Measurements from ENCODE around the gene RNF43.

Gene RNF43

DNA sequence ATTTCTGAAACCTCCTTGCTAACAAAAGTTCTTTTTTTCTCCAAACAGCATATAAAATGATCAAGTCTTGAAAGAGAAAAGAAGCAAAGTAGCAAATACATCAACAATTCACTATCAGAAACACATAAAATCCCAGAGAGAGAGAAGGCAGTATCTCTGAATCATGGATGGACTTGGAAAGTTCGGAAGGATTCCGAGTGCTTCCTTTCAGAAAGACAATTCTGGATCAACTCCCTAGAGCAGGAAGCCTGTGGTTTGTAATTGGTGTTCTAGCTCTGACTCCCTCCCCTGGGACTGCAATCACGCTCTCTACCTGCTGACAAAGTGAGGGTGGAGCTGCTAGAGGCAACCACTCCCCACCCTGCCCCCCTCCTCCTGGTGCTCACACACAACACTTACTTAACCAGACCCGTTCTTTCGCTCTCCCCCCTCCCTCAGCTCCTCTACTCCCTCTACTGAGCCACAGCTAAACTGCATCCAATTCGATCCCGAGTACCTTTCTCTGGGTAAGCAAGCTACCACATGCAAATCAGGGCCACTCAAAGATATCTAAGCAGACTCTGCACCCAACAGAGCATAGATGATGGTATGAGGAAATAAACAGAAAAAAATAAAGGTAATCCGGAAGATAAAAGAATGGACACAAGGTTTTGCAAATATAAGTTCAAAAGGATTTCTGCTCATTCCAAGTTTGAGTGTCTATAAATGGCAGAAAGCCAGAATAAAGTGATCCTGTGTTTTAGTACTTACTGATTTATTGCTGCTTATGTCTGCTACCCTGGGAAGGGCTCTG, at the start of gene RNF43:
Gene RNF43 (minus strand): TSS at position 235 of the 793 bp plus-strand sequence. CDS start 1,957 bp downstream, outside the sequence.
- TF ChIP-seq CTCF (conservative IDR thresholded peaks at IDR 0.05): peak; percentile 88
- peak within 1 kb of the TSS; percentile 92 for H3K27ac ChIP-seq

DNA sequence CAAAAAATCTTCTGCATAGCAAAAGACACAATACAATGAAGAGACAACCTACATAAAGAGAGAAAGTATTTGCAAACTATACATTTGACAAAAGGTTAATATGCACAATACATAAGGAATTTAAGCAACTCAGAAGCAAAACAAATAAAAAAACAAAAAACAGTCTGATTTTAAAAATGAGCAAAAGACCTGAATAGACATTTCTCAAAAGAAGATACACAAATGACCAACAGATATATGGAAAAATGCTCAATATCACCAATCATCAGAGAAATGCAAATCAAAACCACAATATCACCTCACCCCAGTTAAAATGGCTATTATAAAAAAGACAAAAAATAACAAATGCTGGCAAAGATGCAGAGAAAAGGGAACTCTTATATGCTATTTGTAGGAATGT, 38.2 kb upstream of the RNF43 start:
- no peak overlapping the region for H3K27ac ChIP-seq
- no peak for TF ChIP-seq CTCF (conservative IDR thresholded peaks at IDR 0.05)

DNA sequence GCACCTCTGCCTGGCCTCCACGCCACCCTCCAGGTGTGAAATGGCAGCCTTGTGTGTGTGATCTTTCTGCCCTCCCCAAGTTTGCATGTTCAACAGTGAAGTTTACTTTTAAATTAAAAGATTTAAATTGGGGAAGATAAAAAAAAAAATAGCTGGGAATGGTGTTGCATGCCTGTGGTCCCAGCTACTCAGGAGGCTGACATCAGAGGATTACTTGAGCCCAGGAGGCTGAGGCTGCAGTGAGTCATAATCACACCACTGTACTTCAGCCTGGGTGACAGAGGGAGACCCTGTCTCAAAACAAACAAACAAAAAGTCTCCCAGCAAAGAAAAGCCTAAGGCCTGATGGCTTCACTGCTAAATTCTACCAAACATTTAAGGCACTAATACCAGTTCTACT, 35.4 kb upstream of the RNF43 start:
- no peak overlapping the region for H3K27ac ChIP-seq
- no peak for TF ChIP-seq CTCF (conservative IDR thresholded peaks at IDR 0.05)

DNA sequence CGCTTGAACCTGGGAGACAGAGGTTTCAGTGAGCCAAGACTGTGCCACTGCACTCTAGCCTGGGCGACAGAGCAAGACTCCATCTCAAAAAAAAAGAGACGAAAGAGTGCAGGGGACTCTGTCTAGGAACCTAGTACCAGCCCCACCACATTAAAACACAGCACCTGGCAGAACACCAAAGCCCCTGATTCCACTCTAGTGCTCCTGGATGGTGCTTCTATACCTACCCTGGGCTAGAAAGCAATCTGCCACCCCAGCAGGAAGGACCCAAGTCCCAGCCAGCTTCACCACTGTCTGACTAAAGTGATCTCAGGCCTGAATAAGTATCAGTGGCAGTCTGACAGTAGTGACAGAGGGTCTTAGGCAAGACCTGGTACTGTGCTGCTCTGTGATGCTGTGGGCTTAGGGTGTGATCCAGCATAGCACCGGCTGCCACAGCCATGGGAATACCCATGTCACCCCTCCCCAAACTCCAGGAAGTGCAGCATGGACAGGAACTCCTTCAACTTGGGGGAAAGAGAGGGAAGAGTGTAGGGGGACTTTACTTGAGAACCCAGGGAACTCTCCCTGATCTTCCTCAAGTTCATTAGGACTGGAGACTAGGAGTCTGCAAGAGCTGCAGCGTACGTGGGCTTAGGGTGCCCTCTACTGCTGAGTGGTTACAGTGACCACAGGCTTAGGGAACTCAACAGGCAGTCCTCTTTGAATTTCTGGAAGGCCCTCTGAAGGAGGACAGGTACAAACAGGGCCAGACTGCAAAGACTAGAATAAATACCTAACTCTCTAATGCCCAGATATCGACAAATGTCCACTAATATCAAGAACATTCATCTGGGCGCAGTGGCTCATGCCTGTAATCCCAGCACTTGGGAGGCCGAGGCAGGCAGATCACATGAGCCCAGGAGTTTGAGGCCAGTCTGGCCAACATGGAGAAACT, 30.0 kb upstream of the RNF43 start:
- no peak overlapping the region for H3K27ac ChIP-seq
- peak; percentile 88 for TF ChIP-seq CTCF (conservative IDR thresholded peaks at IDR 0.05)

DNA sequence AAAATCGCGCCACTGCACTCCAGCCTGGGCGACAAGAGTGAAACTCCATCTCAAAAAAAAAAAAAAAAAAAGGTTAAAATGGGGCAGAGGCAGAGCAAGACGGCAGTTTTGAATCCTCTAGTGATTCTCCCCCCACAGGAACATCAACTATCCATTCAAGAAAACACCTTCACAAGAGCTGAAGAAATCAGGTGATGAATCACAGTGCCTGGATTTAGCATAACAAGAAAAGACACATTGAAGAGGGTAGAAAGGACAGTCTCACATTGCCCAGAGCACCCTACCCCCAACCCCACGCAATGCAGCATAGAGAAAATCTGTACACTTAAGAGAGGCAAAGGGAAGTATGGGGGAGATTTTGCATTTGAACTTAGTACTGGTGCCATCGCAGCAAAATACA, 28.8 kb upstream of the RNF43 start:
- TF ChIP-seq CTCF (conservative IDR thresholded peaks at IDR 0.05): no peak
- H3K27ac ChIP-seq: no peak overlapping the region

GRCh38 chr17:58436805-58437239, 19.5 kb upstream of the RNF43 start:
- TF ChIP-seq CTCF (conservative IDR thresholded peaks at IDR 0.05): no peak

DNA sequence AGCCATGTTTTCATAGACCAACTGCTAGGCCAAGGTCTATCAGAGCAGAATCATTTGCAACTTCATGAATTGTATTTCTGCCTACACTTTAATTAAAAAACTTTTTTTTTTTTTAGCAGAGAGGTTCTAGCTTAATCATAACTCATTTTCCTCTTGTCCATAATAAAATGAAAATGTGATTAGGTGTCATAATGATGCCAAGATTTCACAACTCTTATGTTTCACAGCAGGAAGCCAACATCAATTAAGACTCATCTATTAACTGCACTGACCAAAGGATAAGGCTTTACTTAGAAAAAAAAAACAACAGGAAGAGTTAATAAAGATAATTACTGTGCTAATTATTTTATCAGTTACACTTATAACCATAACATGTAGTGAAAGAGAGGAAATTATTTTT, 18.9 kb upstream of the RNF43 start:
- no peak overlapping the region for H3K27ac ChIP-seq
- TF ChIP-seq CTCF (conservative IDR thresholded peaks at IDR 0.05): no peak

More at GRCh38 chr17:58436805-58437239, 19.5 kb upstream of the RNF43 start:
- no peak overlapping the region for H3K27ac ChIP-seq
